ENCODE measurements around the gene EFCAB6.

DNA sequence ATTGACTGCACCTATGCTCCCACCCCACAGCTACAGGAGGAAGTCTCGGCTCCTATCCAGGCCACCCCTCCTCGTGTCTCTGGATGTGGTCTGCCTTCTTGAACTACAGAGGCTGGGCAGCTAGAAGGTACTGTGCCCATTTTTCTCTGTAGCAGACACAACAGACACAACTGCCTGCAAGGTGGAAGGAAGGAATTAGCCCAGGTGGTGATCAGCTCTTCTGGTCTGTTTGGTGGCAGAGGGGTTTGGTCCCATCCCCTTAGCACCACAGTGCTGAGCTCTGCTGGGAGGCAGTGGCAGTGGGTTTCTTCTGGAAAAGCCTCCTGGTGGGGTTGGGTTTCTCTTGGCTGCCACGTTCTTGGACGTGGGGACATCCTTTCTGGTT, 267.8 kb downstream of the EFCAB6 start:
- TF ChIP-seq, protein P1, sequence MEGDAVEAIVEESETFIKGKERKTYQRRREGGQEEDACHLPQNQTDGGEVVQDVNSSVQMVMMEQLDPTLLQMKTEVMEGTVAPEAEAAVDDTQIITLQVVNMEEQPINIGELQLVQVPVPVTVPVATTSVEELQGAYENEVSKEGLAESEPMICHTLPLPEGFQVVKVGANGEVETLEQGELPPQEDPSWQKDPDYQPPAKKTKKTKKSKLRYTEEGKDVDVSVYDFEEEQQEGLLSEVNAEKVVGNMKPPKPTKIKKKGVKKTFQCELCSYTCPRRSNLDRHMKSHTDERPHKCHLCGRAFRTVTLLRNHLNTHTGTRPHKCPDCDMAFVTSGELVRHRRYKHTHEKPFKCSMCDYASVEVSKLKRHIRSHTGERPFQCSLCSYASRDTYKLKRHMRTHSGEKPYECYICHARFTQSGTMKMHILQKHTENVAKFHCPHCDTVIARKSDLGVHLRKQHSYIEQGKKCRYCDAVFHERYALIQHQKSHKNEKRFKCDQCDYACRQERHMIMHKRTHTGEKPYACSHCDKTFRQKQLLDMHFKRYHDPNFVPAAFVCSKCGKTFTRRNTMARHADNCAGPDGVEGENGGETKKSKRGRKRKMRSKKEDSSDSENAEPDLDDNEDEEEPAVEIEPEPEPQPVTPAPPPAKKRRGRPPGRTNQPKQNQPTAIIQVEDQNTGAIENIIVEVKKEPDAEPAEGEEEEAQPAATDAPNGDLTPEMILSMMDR (IDR thresholded peaks at IDR 0.05): no peak
- TF ChIP-seq SIN3A (IDR thresholded peaks at IDR 0.05; ENCODE audit: borderline replicate concordance, insufficient read depth, low read depth, low read length) (no peak), POLR2AphosphoS5 (IDR thresholded peaks at IDR 0.05; ENCODE audit: low read depth, low read length) (no peak)
